Esophagus squamous epithelium (tissue), 5 donors: ENCODE results near the gene ACTMAP. TPM values are rescaled to one million over a fixed set of nuclear protein-coding genes. Genes with fewer than 3 reads are reported as not detected.

Experiments used
- DNase-seq: peaks from one replicate; lab custom pipeline; 2025; lab: John Stamatoyannopoulos, UW
- H3K27ac ChIP-seq, 4 donors: fragments of 200-600 bp; sonication (generic); one replicate each; pipeline ENCODE4 v1.5.1; 2016 to 2019; ENCODE audit warnings: mild to moderate bottlenecking in 1 of 4
- H3K27me3 ChIP-seq, 4 donors: fragments of 200-600 bp; sonication (generic); 1 replicate in 3 of 4; 2 replicates in 1 of 4; pipeline versions ENCODE4 v1.5.1 to v1.6.0; 2017 to 2021; ENCODE audit warnings: antibody characterized with exemption in 1 of 4
- H3K36me3 ChIP-seq, 3 donors: fragments of 200-600 bp; sonication (generic); one replicate each; pipeline ENCODE4 v1.5.1; 2016 to 2019
- H3K4me1 ChIP-seq, 3 donors: fragments of 200-600 bp; sonication (generic); one replicate each; pipeline ENCODE4 v1.5.1; 2017 to 2019
- H3K4me3 ChIP-seq, 4 donors: fragments of 200-600 bp; sonication (generic); 1 replicate in 3 of 4; 2 replicates in 1 of 4; pipeline ENCODE4 v1.5.1; 2016 to 2019; ENCODE audit warnings: mild to moderate bottlenecking in 2 of 4, moderate library complexity in 1 of 4
- H3K9me3 ChIP-seq, 3 donors: fragments of 200-600 bp; sonication (generic); one replicate each; pipeline ENCODE4 v1.5.1; 2016 to 2019
- CTCF ChIP-seq, 6 experiments: fragments of 450-650 bp in 4 of 6; fragments of 200-600 bp in 2 of 6; sonication (generic) in 2 of 6; IDR thresholded peaks; one replicate each; pipeline ENCODE4 v1.5.1; 2016 to 2019; ENCODE audit warnings: antibody characterized with exemption in 6 of 6, mild to moderate bottlenecking in 4 of 6, moderate library complexity in 4 of 6
- POLR2A ChIP-seq, 4 donors: fragments of 450-650 bp; IDR thresholded peaks; one replicate each; pipeline ENCODE4 v1.6.1; 2017; ENCODE audit warnings: antibody characterized with exemption in 4 of 4, mild to moderate bottlenecking in 4 of 4, moderate library complexity in 3 of 4
- WGBS, 2 donors: methylation state at CpG; one replicate each; pipeline ENCODE4 v1.1.5; 2018; 5-methylcytosine and 5-hydroxymethylcytosine counted together
- intact Hi-C: fragments of 100-400 bp; cut with DNase I; formaldehyde crosslinking; loops from one replicate; pipeline ENCODE4 v1.15.0; 2022
- total RNA-seq, 4 donors: library from RNA; depleted of rRNA; stranded (reverse); fragments of >200 nt; gene quantifications; one replicate each; pipeline ENCODE4 v1.1.0, GENCODE V29; 2016
- donor health status: DM: yes; HTN: yes; CAD: no.

Gene ACTMAP
- total RNA-seq, 4 donors from 2014 or later = 2.1 to 2.8 (median 2.4) TPM

- TF ChIP-seq POLR2A (IDR thresholded peaks at IDR 0.05) = no peak
- TF ChIP-seq CTCF (IDR thresholded peaks at IDR 0.05) = no peak
- DNase-seq = no peak
- intact Hi-C loops = loop anchor here (5.0 kb wide), 1 partner anchor 109 kb away; no protein-coding TSS in a partner anchor
- Histone ChIP-seq H3K36me3 (peaks cover 0 to 23% (median 5%) of the 10 kb centered on the region in 3 donors), H3K9me3 (no peaks in the 10 kb centered on the region), H3K4me3 (peak overlapping the region; percentile 81 to 94 (median 92)), H3K4me1 (peaks cover 17 to 67% (median 36%) of the 10 kb centered on the region in 3 donors), H3K27me3 (no peaks in the 10 kb centered on the region), H3K27ac (peak overlapping the region; percentile 98 to 100 (median 100))
- 0% methylated on average over 7 to 8 of the region's 8 CpGs for WGBS, 2 donors
Observed at GRCh38 chr19:40716031-40716481, 34.2 kb downstream of the ACTMAP start.

GRCh38 chr19:40714441-40715299, 35.6 kb downstream of the ACTMAP start:
- TF ChIP-seq CTCF (IDR thresholded peaks at IDR 0.05) (no peak), POLR2A (IDR thresholded peaks at IDR 0.05) (no peak)
- intact Hi-C loops = loop anchor here (5.0 kb wide), 1 partner anchor 107 kb away; no protein-coding TSS in a partner anchor
- Histone ChIP-seq H3K36me3 (peaks cover 0 to 34% (median 5%) of the 10 kb centered on the region in 3 donors), H3K27ac (peak overlapping the region; percentile 98 to 100 (median 100)), H3K4me3 (peak overlapping the region; percentile 39 to 93 (median 86)), H3K4me1 (peaks cover 14 to 53% (median 27%) of the 10 kb centered on the region in 3 donors), H3K27me3 (no peaks in the 10 kb centered on the region), H3K9me3 (no peaks in the 10 kb centered on the region)
- 2 to 3% methylated on average over 20 to 25 of the region's 31 CpGs for WGBS, 2 donors
- DNase-seq = peak; percentile 70

GRCh38 chr19:40713939-40714338, 36.3 kb downstream of the ACTMAP start:
- H3K27ac ChIP-seq = peak overlapping the region; percentile 98 to 100 (median 100)
- intact Hi-C loops = no loop called here
- H3K4me1 ChIP-seq = peaks cover 14 to 46% (median 26%) of the 10 kb centered on the region in 3 donors
- TF ChIP-seq POLR2A (IDR thresholded peaks at IDR 0.05) (no peak), CTCF (IDR thresholded peaks at IDR 0.05) (no peak)
- H3K9me3 ChIP-seq = no peaks in the 10 kb centered on the region
- DNase-seq = no peak
- WGBS, 2 donors = 80 to 86% methylated on average over 1 to 7 of the region's 11 CpGs
- H3K4me3 ChIP-seq = peak overlapping the region in 2 of 4 donors; percentile 81 to 93
- H3K27me3 ChIP-seq = no peaks in the 10 kb centered on the region
- H3K36me3 ChIP-seq = peaks cover 0 to 42% (median 5%) of the 10 kb centered on the region in 3 donors

GRCh38 chr19:40709817-40710216, 40.5 kb downstream of the ACTMAP start:
- intact Hi-C loops = no loop called here
- 80 to 85% methylated on average over 5 of the region's 5 CpGs for WGBS, 2 donors
- H3K27ac ChIP-seq = no peak overlapping the region

More at GRCh38 chr19:40709817-40710216, 40.5 kb downstream of the ACTMAP start:
- peaks cover 7 to 11% (median 8%) of the 10 kb centered on the region in 3 donors for H3K4me1 ChIP-seq
- H3K4me3 ChIP-seq = no peak overlapping the region
- H3K36me3 ChIP-seq = peaks cover 6 to 83% (median 14%) of the 10 kb centered on the region in 3 donors
- DNase-seq = no peak
- H3K9me3 ChIP-seq = no peaks in the 10 kb centered on the region
- TF ChIP-seq POLR2A (IDR thresholded peaks at IDR 0.05) (no peak), CTCF (IDR thresholded peaks at IDR 0.05) (no peak)
- H3K27me3 ChIP-seq = no peaks in the 10 kb centered on the region
